Measurements from ENCODE around the gene ADAM22. TPM values are rescaled to one million over a fixed set of nuclear protein-coding genes. Genes with fewer than 3 reads are reported as not detected.

The ADAM22 gene
- total and polyA plus RNA-seq, 12 donors: 2.3 to 35.0 (median 17.0) TPM

GRCh38 chr7:88147341-88147740 is 213.3 kb downstream of the ADAM22 start:
- Histone ChIP-seq H3K9me3 (replicated peaks in 1 of 3) (no peaks in the 10 kb centered on the region), H3K27me3 (no peaks in the 10 kb centered on the region), H3K4me1 (replicated peaks in 1 of 2) (no peaks in the 10 kb centered on the region), H3K4me3 (no peak overlapping the region), H3K27ac (no peak overlapping the region), H3K36me3 (replicated peaks in 1 of 2) (no peaks in the 10 kb centered on the region)
- no peak for DNase-seq
- intact Hi-C loops (cut with DNase I): no loop called here
- no peak for TF ChIP-seq CTCF (IDR thresholded peaks at IDR 0.05)
- TF ChIP-seq POLR2A (IDR thresholded peaks at IDR 0.05): no peak

- WGBS, 4 donors: 60 to 80% (median 75%) methylated on average over 1 of the region's 1 CpG
Observed at GRCh38 chr7:88147949-88148348, 213.9 kb downstream of the ADAM22 start.

GRCh38 chr7:88150033-88150432 is 216.0 kb downstream of the ADAM22 start:
- WGBS, 4 donors: 83 to 90% (median 87%) methylated on average over 4 of the region's 4 CpGs
- H3K9me3 ChIP-seq (replicated peaks in 1 of 3): no peaks in the 10 kb centered on the region
- H3K4me1 ChIP-seq (replicated peaks in 1 of 2): no peaks in the 10 kb centered on the region
- H3K4me3 ChIP-seq: no peak overlapping the region
- no peaks in the 10 kb centered on the region for H3K36me3 ChIP-seq (replicated peaks in 1 of 2)
- no peaks in the 10 kb centered on the region for H3K27me3 ChIP-seq
- DNase-seq: no peak
- no peak overlapping the region for H3K27ac ChIP-seq
- intact Hi-C loops (cut with DNase I): no loop called here
- TF ChIP-seq POLR2A (IDR thresholded peaks at IDR 0.05): no peak
- TF ChIP-seq CTCF (IDR thresholded peaks at IDR 0.05): no peak

More at GRCh38 chr7:88147949-88148348, 213.9 kb downstream of the ADAM22 start:
- Histone ChIP-seq H3K36me3 (replicated peaks in 1 of 2) (no peaks in the 10 kb centered on the region), H3K9me3 (replicated peaks in 1 of 3) (no peaks in the 10 kb centered on the region), H3K4me1 (replicated peaks in 1 of 2) (no peaks in the 10 kb centered on the region), H3K27ac (no peak overlapping the region), H3K27me3 (no peaks in the 10 kb centered on the region), H3K4me3 (no peak overlapping the region)
- intact Hi-C loops (cut with DNase I): no loop called here
- TF ChIP-seq CTCF (IDR thresholded peaks at IDR 0.05): no peak
- no peak for TF ChIP-seq POLR2A (IDR thresholded peaks at IDR 0.05)
- no peak for DNase-seq

GRCh38 chr7:88151119-88151790 is 217.2 kb downstream of the ADAM22 start:
- no peak overlapping the region for H3K4me3 ChIP-seq
- TF ChIP-seq POLR2A (IDR thresholded peaks at IDR 0.05): no peak
- no peaks in the 10 kb centered on the region for H3K4me1 ChIP-seq (replicated peaks in 1 of 2)
- WGBS, 4 donors: 82 to 90% (median 86%) methylated on average over 7 of the region's 7 CpGs
- DNase-seq: no peak
- H3K27me3 ChIP-seq: no peaks in the 10 kb centered on the region
- H3K9me3 ChIP-seq (replicated peaks in 1 of 3): no peaks in the 10 kb centered on the region
- intact Hi-C loops (cut with DNase I): no loop called here
- H3K36me3 ChIP-seq (replicated peaks in 1 of 2): no peaks in the 10 kb centered on the region
- H3K27ac ChIP-seq: no peak overlapping the region

GRCh38 chr7:88153378-88153777 is 219.3 kb downstream of the ADAM22 start:
- intact Hi-C loops (cut with DNase I): no loop called here
- Histone ChIP-seq H3K27ac (no peak overlapping the region), H3K4me3 (no peak overlapping the region), H3K9me3 (replicated peaks in 1 of 3) (no peaks in the 10 kb centered on the region), H3K36me3 (replicated peaks in 1 of 2) (no peaks in the 10 kb centered on the region), H3K27me3 (no peaks in the 10 kb centered on the region), H3K4me1 (replicated peaks in 1 of 2) (no peaks in the 10 kb centered on the region)
- no peak for DNase-seq
- TF ChIP-seq POLR2A (IDR thresholded peaks at IDR 0.05): no peak
